ENCODE data around the gene ZNF710. TPM values are rescaled to one million over a fixed set of nuclear protein-coding genes. Genes with fewer than 3 reads are reported as not detected.

Gene ZNF710
- total and polyA plus RNA-seq, 4 donors = 5.3 to 33.0 (median 17.5) TPM

GRCh38 chr15:90033448-90033847 is 32.3 kb downstream of the ZNF710 start:
- Histone ChIP-seq H3K36me3 (ENCODE audit: control insufficient read depth, insufficient read depth, low read length) (peaks cover 4% of the 10 kb centered on the region), H3K27ac (ENCODE audit: low read depth, low read length) (no peak overlapping the region)

DNA sequence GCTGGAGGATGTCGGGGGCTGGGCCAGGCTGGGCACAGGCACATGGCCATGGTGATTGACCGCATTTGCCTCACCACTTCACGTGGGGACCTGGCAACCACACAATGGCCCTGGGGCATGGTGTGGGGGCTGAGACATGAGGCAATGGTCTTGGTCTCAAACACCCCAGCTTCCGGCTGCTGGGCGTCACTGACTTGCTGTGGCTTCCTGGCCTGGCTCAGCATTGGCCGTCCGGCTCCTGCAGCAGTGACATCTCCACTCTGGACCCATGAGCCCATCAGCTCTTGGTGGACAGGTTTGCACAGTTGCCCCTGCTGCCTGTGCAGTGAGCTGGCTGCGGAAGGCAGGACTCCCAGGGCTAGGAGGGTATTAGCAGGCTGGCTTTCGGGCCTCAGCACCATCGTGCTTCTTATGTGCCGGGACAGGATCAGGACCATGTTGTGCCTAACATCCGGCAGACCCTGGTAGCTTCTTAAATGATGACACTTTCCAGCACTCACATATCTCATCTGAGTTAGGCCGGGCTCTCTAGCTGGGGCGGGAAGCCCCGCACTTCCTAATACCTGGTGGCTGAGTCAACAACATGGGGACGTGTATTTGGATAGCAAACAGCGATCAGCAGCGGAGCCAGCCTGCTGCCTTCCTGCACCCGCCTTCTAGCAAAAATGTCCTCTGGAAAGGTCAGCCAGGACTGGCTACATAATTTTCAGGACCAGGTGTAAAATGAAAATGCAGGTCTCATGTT is 34.1 kb downstream of the ZNF710 start:
- H3K4me1 ChIP-seq (ENCODE audit: control insufficient read depth, insufficient read depth, low read length) = peaks cover 54% of the 10 kb centered on the region
- H3K27me3 ChIP-seq (ENCODE audit: control insufficient read depth, insufficient read depth, low read length) = no peaks in the 10 kb centered on the region
- peak overlapping the region; percentile 54 for H3K27ac ChIP-seq (ENCODE audit: low read depth, low read length)
- WGBS (ENCODE audit: insufficient coverage) = 77% methylated on average over 16 of the region's 19 CpGs
- no peak for DNase-seq (ENCODE audit: low read depth in 4 of 6, low spot score in 6 of 6)
- peaks cover 4% of the 10 kb centered on the region for H3K36me3 ChIP-seq (ENCODE audit: control insufficient read depth, insufficient read depth, low read length)
- H3K9me3 ChIP-seq (ENCODE audit: control insufficient read depth, insufficient read depth, low read length) = no peaks in the 10 kb centered on the region
- no peak overlapping the region for H3K4me3 ChIP-seq (ENCODE audit: low read depth, low read length)

More at GRCh38 chr15:90033448-90033847, 32.3 kb downstream of the ZNF710 start:
- Histone ChIP-seq H3K9me3 (ENCODE audit: control insufficient read depth, insufficient read depth, low read length) (no peaks in the 10 kb centered on the region), H3K4me3 (ENCODE audit: low read depth, low read length) (no peak overlapping the region), H3K4me1 (ENCODE audit: control insufficient read depth, insufficient read depth, low read length) (peaks cover 50% of the 10 kb centered on the region), H3K27me3 (ENCODE audit: control insufficient read depth, insufficient read depth, low read length) (no peaks in the 10 kb centered on the region)
- 80% methylated on average over 6 of the region's 6 CpGs for WGBS (ENCODE audit: insufficient coverage)
- DNase-seq (ENCODE audit: low read depth in 4 of 6, low spot score in 6 of 6) = no peak

- DNase-seq (ENCODE audit: low read depth in 4 of 6, low spot score in 6 of 6) = no peak
- Histone ChIP-seq H3K9me3 (ENCODE audit: control insufficient read depth, insufficient read depth, low read length) (no peaks in the 10 kb centered on the region), H3K4me3 (ENCODE audit: low read depth, low read length) (no peak overlapping the region), H3K36me3 (ENCODE audit: control insufficient read depth, insufficient read depth, low read length) (peaks cover 4% of the 10 kb centered on the region), H3K27ac (ENCODE audit: low read depth, low read length) (peak overlapping the region; percentile 54), H3K4me1 (ENCODE audit: control insufficient read depth, insufficient read depth, low read length) (peaks cover 58% of the 10 kb centered on the region), H3K27me3 (ENCODE audit: control insufficient read depth, insufficient read depth, low read length) (no peaks in the 10 kb centered on the region)
- WGBS (ENCODE audit: insufficient coverage) = 36% methylated on average over 9 of the region's 10 CpGs
Observed at GRCh38 chr15:90035840-90036230, 34.7 kb downstream of the ZNF710 start.

- no peak overlapping the region for H3K27ac ChIP-seq (ENCODE audit: low read depth, low read length)
- whole genome bisulfite sequencing (ENCODE audit: insufficient coverage) = 25% methylated on average over 7 of the region's 9 CpGs
- DNase-seq (ENCODE audit: low read depth in 4 of 6, low spot score in 6 of 6) = no peak
Observed at GRCh38 chr15:90036343-90036742, 35.2 kb downstream of the ZNF710 start.

GRCh38 chr15:90036806-90037510 is 35.8 kb downstream of the ZNF710 start:
- Histone ChIP-seq H3K36me3 (ENCODE audit: control insufficient read depth, insufficient read depth, low read length) (peaks cover 4% of the 10 kb centered on the region), H3K27ac (ENCODE audit: low read depth, low read length) (no peak overlapping the region), H3K4me3 (ENCODE audit: low read depth, low read length) (no peak overlapping the region), H3K4me1 (ENCODE audit: control insufficient read depth, insufficient read depth, low read length) (peaks cover 58% of the 10 kb centered on the region), H3K27me3 (ENCODE audit: control insufficient read depth, insufficient read depth, low read length) (no peaks in the 10 kb centered on the region), H3K9me3 (ENCODE audit: control insufficient read depth, insufficient read depth, low read length) (no peaks in the 10 kb centered on the region)
- 74% methylated on average over 11 of the region's 11 CpGs for WGBS (ENCODE audit: insufficient coverage)
- DNase-seq (ENCODE audit: low read depth in 4 of 6, low spot score in 6 of 6) = no peak

More at GRCh38 chr15:90036343-90036742, 35.2 kb downstream of the ZNF710 start:
- peaks cover 58% of the 10 kb centered on the region for H3K4me1 ChIP-seq (ENCODE audit: control insufficient read depth, insufficient read depth, low read length)
- H3K36me3 ChIP-seq (ENCODE audit: control insufficient read depth, insufficient read depth, low read length) = peaks cover 4% of the 10 kb centered on the region
- H3K27me3 ChIP-seq (ENCODE audit: control insufficient read depth, insufficient read depth, low read length) = no peaks in the 10 kb centered on the region
- no peaks in the 10 kb centered on the region for H3K9me3 ChIP-seq (ENCODE audit: control insufficient read depth, insufficient read depth, low read length)
- no peak overlapping the region for H3K4me3 ChIP-seq (ENCODE audit: low read depth, low read length)

DNA sequence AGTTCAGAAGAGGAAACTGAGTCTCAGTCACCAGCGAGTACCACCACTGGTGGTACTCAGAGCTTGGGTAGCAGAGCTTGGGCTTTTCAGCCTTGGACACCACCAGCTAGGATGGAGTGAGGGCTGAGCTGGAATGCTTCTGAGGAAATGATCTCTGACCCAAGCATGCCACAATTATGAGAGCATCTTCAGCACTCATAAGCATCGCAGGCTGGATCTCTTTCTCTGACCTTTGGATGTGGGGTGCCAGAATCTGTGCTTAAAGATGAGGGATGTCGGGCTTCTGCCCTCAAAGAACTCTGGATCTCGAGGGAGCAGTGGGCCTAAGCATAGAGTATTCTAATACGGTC is 36.4 kb downstream of the ZNF710 start:
- H3K4me1 ChIP-seq (ENCODE audit: control insufficient read depth, insufficient read depth, low read length) = peaks cover 63% of the 10 kb centered on the region
- H3K27ac ChIP-seq (ENCODE audit: low read depth, low read length) = no peak overlapping the region
- H3K36me3 ChIP-seq (ENCODE audit: control insufficient read depth, insufficient read depth, low read length) = peaks cover 4% of the 10 kb centered on the region
- H3K9me3 ChIP-seq (ENCODE audit: control insufficient read depth, insufficient read depth, low read length) = no peaks in the 10 kb centered on the region
- no peak for DNase-seq (ENCODE audit: low read depth in 4 of 6, low spot score in 6 of 6)
- WGBS (ENCODE audit: insufficient coverage) = 80% methylated on average over 4 of the region's 5 CpGs
- no peak overlapping the region for H3K4me3 ChIP-seq (ENCODE audit: low read depth, low read length)
- no peaks in the 10 kb centered on the region for H3K27me3 ChIP-seq (ENCODE audit: control insufficient read depth, insufficient read depth, low read length)

GRCh38 chr15:90037961-90038631 is 37.0 kb downstream of the ZNF710 start:
- H3K27me3 ChIP-seq (ENCODE audit: control insufficient read depth, insufficient read depth, low read length) = no peaks in the 10 kb centered on the region
- H3K4me1 ChIP-seq (ENCODE audit: control insufficient read depth, insufficient read depth, low read length) = peaks cover 67% of the 10 kb centered on the region
- WGBS (ENCODE audit: insufficient coverage) = 88% methylated on average over 11 of the region's 14 CpGs
- DNase-seq (ENCODE audit: low read depth in 4 of 6, low spot score in 6 of 6) = no peak
- peaks cover 7% of the 10 kb centered on the region for H3K36me3 ChIP-seq (ENCODE audit: control insufficient read depth, insufficient read depth, low read length)
- no peak overlapping the region for H3K4me3 ChIP-seq (ENCODE audit: low read depth, low read length)
- H3K9me3 ChIP-seq (ENCODE audit: control insufficient read depth, insufficient read depth, low read length) = no peaks in the 10 kb centered on the region
- H3K27ac ChIP-seq (ENCODE audit: low read depth, low read length) = no peak overlapping the region

- Histone ChIP-seq H3K27ac (ENCODE audit: low read depth, low read length) (no peak overlapping the region), H3K4me1 (ENCODE audit: control insufficient read depth, insufficient read depth, low read length) (peaks cover 67% of the 10 kb centered on the region), H3K9me3 (ENCODE audit: control insufficient read depth, insufficient read depth, low read length) (no peaks in the 10 kb centered on the region), H3K4me3 (ENCODE audit: low read depth, low read length) (no peak overlapping the region), H3K36me3 (ENCODE audit: control insufficient read depth, insufficient read depth, low read length) (peaks cover 8% of the 10 kb centered on the region), H3K27me3 (ENCODE audit: control insufficient read depth, insufficient read depth, low read length) (no peaks in the 10 kb centered on the region)
- DNase-seq (ENCODE audit: low read depth in 4 of 6, low spot score in 6 of 6) = no peak
- 83% methylated on average over 1 of the region's 3 CpGs for WGBS (ENCODE audit: insufficient coverage)
Observed at GRCh38 chr15:90038632-90039095, 37.5 kb downstream of the ZNF710 start.

DNA sequence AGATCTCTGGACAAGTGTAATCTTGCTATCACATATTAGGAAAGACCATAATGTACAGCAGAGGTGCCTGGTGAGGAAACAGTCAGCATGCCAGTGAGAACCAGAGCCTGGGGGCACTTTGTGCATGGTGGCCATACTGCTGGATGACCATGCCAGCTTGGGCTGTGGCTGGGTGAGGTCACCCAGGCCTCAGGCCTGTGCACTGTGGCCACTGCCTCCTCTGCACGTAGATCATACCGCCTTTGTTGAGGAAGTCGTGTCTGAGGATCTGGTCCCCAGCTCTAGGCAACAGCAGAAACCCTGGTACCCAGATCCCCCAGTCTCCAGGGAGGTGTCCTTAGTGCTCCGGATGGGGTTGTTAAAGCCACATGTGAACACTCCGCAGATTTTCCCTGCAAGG is 38.9 kb downstream of the ZNF710 start:
- DNase-seq (ENCODE audit: low read depth in 4 of 6, low spot score in 6 of 6) = no peak
- Histone ChIP-seq H3K27me3 (ENCODE audit: control insufficient read depth, insufficient read depth, low read length) (no peaks in the 10 kb centered on the region), H3K9me3 (ENCODE audit: control insufficient read depth, insufficient read depth, low read length) (no peaks in the 10 kb centered on the region), H3K36me3 (ENCODE audit: control insufficient read depth, insufficient read depth, low read length) (peaks cover 10% of the 10 kb centered on the region), H3K4me1 (ENCODE audit: control insufficient read depth, insufficient read depth, low read length) (peaks cover 61% of the 10 kb centered on the region), H3K27ac (ENCODE audit: low read depth, low read length) (no peak overlapping the region), H3K4me3 (ENCODE audit: low read depth, low read length) (no peak overlapping the region)
- WGBS (ENCODE audit: insufficient coverage) = 45% methylated on average over 2 of the region's 5 CpGs

Measured in spinal cord (tissue), 10 donors.